GM20431 (cell line): ENCODE measurements around the gene BCAS3.
"Not testable (repeated sequence)": the region's sequence is repeated elsewhere in the genome, so short reads cannot be mapped to it uniquely, and the experiment has no call there.

Experiments used
- in situ Hi-C: fragments of 300-500 bp; cut with MseI, MboI; formaldehyde crosslinking; loops from one replicate; pipeline ENCODE4 v1.15.0; 2020; ENCODE audit warnings: low sequenced_read_pairs; ENCODE audit not compliant: unreplicated experiment

Gene BCAS3

GRCh38 chr17:60905709-60906108 is 228.1 kb downstream of the BCAS3 start:
- in situ Hi-C loops = no loop called here

DNA sequence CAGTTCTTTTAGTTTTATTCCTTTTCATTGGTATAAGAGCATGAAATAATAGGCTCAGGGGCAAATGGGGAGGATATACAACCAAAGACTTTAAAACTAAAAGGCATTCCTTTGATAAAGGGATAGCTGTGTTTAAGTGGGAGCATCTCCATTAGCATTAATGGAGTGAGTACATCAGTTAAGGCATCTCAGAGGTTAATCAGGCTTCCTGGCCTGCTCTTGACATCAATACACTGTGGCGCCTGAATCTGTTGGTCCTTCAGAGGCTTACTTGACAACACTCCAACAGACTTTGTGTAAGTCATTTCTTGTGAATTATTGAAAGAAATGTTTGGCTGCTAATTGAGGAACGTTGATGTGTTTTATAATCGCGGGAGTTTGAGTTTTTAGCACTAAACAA is 230.7 kb downstream of the BCAS3 start:
- in situ Hi-C loops = no loop called here

DNA sequence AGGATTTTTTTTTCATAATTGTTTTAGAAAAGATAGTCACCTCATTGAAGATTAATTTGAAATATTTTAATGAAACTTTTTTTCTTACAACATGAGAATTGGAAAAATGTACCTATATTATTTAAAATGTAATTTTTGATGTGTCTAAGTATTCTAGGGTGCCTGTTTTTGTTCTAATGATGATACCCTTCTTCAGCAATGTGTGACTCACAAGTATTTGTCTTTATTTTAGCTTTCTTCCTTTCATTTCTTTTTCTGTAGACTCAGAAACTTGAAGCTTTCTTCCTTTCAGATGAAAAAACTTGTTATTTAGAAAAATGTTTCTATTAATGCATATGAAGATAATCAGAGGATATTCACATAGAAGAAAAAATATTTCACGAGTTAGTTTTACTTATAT is 231.8 kb downstream of the BCAS3 start:
- in situ Hi-C loops = no loop called here

GRCh38 chr17:60910415-60910814 is 232.8 kb downstream of the BCAS3 start:
- in situ Hi-C loops = no loop called here

DNA sequence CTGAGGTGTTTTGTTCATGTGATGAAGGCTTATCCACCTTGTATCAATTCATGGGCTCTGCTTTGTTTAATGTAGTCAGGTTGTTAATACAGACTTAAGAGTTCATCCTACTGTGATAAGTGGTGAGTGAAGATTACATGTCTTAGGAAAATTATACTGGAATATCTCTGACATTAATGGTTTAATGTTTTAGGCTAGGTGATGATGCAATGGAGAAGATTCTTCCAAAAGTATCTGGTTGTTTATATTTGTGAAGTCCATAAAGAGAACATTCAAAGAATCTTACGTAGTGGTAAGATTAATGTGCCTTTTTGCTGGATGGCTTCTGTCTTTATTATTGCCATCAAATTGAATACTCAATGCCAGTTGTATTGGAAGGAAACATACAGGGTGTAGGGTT is 236.4 kb downstream of the BCAS3 start:
- in situ Hi-C loops = no loop called here

- in situ Hi-C loops = no loop called here
Measured at GRCh38 chr17:60916043-60916442, 238.4 kb downstream of the BCAS3 start.

DNA sequence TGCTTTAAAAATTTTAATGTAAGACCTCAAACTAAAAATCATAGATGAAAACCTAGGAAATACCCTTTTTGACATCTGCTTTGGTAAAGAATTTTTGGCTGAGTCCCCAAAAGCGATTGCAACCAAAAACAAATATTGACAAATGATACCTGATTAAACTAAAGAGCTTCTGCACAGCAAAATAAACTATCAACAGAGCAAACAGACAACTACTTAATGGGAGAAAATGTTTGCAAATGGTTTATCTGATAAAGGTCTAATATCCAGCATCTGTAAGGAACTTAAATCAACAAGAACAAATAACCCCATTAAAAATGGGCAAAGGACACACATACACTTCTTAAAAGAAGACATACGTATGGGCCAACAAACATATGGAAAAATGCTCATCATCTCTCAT is 242.5 kb downstream of the BCAS3 start:
- in situ Hi-C loops = no loop called here

- in situ Hi-C loops = no loop called here
Measured at GRCh38 chr17:60923000-60923399, 245.3 kb downstream of the BCAS3 start.

DNA sequence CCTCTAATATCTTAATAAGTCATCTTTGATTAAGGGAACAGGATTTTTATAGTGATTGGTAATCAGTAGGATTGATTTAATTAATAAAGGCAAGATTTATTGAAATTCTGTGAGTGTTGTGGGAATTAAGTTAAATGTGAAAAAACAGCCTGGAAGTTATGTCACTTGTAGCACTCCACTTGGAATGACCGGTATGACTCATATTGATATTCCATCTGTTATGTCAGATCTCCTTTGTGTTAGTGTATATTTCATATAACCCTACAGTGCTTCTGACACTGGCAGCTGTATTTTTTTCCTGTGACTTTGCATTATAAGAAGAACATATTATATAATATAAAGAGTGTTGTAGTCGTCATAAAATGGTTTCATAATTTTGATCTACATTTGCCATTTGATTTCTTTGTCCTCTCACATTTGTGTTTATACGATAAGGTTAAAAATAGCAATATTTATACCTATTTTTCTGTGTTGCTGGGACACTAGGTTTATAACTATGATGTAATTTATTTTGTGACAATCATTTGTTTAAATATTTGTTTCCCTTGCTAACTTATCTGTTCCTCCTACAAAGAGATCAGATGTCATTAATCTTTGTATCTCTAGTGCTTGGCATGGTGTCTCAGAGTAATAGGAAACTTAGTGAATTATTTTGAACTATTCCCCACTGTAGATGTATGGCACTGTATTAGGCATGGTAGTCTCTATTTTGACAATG is 249.0 kb downstream of the BCAS3 start:
- in situ Hi-C loops = no loop called here

- in situ Hi-C loops = no loop called here
Measured at GRCh38 chr17:60933739-60934138, 256.1 kb downstream of the BCAS3 start.

GRCh38 chr17:60934723-60935122 is 257.1 kb downstream of the BCAS3 start:
- in situ Hi-C loops = no loop called here

DNA sequence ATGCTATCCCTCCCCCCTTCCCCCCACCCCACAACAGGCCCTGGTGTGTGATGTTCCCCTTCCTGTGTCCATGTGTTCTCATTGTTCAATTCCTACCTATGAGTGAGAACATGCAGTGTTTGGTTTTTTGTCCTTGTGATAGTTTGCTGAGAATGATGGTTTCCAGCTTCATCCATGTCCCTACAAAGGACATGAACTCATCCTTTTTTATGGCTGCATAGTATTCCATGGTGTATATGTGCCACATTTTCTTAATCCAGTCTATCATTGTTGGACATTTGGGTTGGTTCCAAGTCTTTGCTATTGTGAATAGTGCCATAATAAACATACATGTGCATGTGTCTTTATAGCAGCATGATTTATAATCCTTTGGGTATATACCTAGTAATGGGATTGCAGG is 258.3 kb downstream of the BCAS3 start:
- in situ Hi-C loops = not testable (repeated sequence)

- in situ Hi-C loops = no loop called here
Measured at GRCh38 chr17:60939318-60939717, 261.7 kb downstream of the BCAS3 start.

- in situ Hi-C loops = no loop called here
Measured at GRCh38 chr17:60941028-60941427, 263.4 kb downstream of the BCAS3 start.

- in situ Hi-C loops = no loop called here
Measured at GRCh38 chr17:60941571-60941970, 263.9 kb downstream of the BCAS3 start.

DNA sequence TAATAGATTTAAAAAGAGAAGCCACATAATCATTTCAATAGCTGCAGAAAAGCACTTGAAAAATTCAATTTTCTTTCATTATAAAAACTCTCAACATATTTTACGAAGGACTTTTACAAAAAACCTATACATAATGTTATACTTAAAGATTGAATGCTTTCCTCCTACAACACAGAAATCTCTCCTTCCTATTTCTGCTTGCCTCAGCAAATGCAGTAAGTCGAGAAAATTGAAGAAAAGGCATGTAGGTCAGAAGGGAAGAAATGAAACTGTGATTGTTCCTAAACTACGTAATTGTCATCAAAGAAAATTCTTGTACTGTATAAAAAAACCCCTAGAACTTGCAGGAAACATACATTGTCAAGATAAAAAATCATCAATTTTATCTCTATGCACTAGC is 267.1 kb downstream of the BCAS3 start:
- in situ Hi-C loops = no loop called here

GRCh38 chr17:60947100-60947499 is 269.4 kb downstream of the BCAS3 start:
- in situ Hi-C loops = no loop called here

DNA sequence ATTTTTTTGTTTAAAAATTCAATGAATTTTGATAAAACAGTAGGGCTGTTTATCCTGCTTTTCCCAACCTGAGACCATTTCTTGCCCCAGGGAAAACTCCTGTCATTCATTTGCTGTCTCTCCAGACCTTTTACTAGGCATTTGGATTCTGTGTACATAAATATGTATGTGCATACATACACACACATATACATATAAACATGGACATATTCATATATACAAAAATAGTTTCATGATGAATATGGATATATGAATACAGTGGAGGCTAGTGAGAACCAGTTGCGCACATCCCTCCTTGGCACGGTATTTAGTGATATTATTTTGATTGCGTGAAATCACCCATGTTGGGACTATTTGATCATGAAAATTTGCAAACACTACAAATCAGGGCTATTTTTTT is 269.9 kb downstream of the BCAS3 start:
- in situ Hi-C loops = no loop called here

DNA sequence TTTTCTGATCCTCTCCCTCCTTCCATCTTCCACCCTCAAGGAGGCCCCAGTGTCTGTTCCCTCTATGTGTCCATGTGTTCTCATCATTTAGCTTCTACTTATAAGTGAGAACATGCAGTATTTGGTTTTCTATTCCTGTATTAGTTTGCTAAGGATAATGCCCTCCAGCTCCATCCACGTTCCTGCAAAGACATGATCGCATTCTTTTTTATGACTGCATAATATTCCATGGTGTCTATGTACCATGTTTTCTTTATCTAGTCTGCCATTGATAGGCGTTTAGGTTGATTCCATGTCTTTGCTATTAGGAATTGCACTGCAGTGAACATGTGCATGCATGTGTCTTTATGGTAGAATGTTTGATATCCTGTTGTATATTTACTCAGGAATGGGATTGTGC is 275.1 kb downstream of the BCAS3 start:
- in situ Hi-C loops = loop anchor here (25.0 kb wide), 1 partner anchor 215 kb away; no protein-coding TSS in a partner anchor

GRCh38 chr17:60959011-60959410 is 281.4 kb downstream of the BCAS3 start:
- in situ Hi-C loops = loop anchor here (25.0 kb wide), 1 partner anchor 222 kb away; no protein-coding TSS in a partner anchor

GRCh38 chr17:60959696-60960095 is 282.0 kb downstream of the BCAS3 start:
- in situ Hi-C loops = loop anchor here (25.0 kb wide), 1 partner anchor 222 kb away; no protein-coding TSS in a partner anchor

DNA sequence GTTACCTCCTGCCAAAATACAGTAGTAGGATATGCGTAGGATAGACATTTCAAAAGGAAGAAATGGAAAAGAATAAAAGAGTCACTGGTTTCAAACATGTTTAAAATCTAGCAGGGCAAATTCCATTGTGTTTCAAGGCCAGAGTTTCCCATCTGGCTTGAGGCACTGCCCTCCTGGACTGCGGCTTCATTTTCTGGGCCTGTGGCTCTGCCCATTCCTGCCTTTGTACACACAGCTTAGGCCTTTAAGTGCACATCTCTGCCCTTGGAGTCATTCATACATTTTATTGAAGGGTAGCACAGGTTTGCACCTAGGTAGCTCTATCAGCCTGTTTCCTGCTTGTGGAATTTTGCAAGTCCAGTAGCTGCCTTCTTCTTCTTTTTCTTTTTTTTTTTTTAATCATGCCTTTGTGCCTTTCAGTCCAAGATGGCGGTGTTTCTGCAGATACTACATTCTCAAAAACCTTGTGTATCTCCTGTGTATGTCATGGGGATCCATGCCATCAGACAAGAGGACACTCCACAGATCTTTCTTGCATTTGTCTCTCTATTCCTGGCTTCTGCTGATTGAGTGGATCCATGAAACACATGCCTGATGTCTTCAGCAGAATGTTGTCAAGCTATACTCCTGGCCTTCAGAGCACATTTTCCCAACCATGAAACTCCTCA is 282.9 kb downstream of the BCAS3 start:
- in situ Hi-C loops = loop anchor here (25.0 kb wide), 1 partner anchor 223 kb away; no protein-coding TSS in a partner anchor
